Keratinocyte (primary cell): ENCODE results near the gene B4GALNT3. TPM values are rescaled to one million over a fixed set of nuclear protein-coding genes. Genes with fewer than 3 reads are reported as not detected.

ENCODE experiments used
- DNase-seq: peaks from one replicate; pipeline ENCODE4 v3.0.0-alpha.2; 2011; ENCODE audit warnings: low read depth, missing footprints, low spot score
- FAIRE-seq: peaks from 2 replicates; lab custom pipeline; 2011; peaks lifted over from hg19 to GRCh38; lab: Jason Lieb, UNC
- H2AFZ ChIP-seq: 2 replicates; pipeline ENCODE4 v1.6.0; 2012; ENCODE audit warnings: low read length, control low read depth, inconsistent platforms; ENCODE audit not compliant: control insufficient read depth
- H3K27ac ChIP-seq: 2 replicates; pipeline ENCODE4 v1.5.1; 2011; ENCODE audit warnings: low read length; ENCODE audit not compliant: control insufficient read depth, insufficient read depth
- H3K27me3 ChIP-seq: 3 replicates; pipeline ENCODE4 v1.6.0; 2011; ENCODE audit warnings: low read length; ENCODE audit not compliant: control insufficient read depth, insufficient read depth; ENCODE audit errors: extremely low read depth
- H3K36me3 ChIP-seq, 2 experiments: 2 replicates in 1 of 2; 3 replicates in 1 of 2; pipeline ENCODE4 v1.5.1; 2011; ENCODE audit warnings: low read length in 2 of 2, mild to moderate bottlenecking in 1 of 2; ENCODE audit not compliant: control insufficient read depth in 2 of 2, insufficient read depth in 2 of 2; ENCODE audit errors: extremely low read depth in 1 of 2
- H3K4me1 ChIP-seq: 3 replicates; pipeline ENCODE4 v1.5.1; 2011; ENCODE audit warnings: low read length; ENCODE audit not compliant: control insufficient read depth, insufficient read depth; ENCODE audit errors: extremely low read depth
- H3K4me2 ChIP-seq: 3 replicates; pipeline ENCODE4 v1.6.0; 2011; ENCODE audit warnings: low read depth, low read length; ENCODE audit not compliant: control insufficient read depth, insufficient read depth; ENCODE audit errors: extremely low read depth
- H3K4me3 ChIP-seq, 3 experiments: fragments of 200-600 bp in 1 of 3; sonication (generic) in 1 of 3; 2 replicates in 2 of 3; 3 replicates in 1 of 3; pipeline ENCODE4 v1.5.1; 2011 to 2016; ENCODE audit warnings: low read length in 3 of 3, mild to moderate bottlenecking in 3 of 3, control low read depth in 2 of 3, inconsistent platforms in 1 of 3, low read depth in 1 of 3, mixed read lengths in 1 of 3, mixed run types in 1 of 3, moderate library complexity in 1 of 3; ENCODE audit not compliant: control insufficient read depth in 2 of 3, insufficient read depth in 2 of 3; ENCODE audit errors: extremely low read depth in 1 of 3
- H3K79me2 ChIP-seq: 2 replicates; pipeline ENCODE4 v1.6.0; 2012; ENCODE audit warnings: low read length; ENCODE audit not compliant: control insufficient read depth, insufficient read depth
- H3K9ac ChIP-seq: 3 replicates; pipeline ENCODE4 v1.6.0; 2011; ENCODE audit warnings: low read length; ENCODE audit not compliant: control insufficient read depth, insufficient read depth; ENCODE audit errors: extremely low read depth
- H3K9me1 ChIP-seq: 3 replicates; pipeline ENCODE4 v1.6.0; 2011; ENCODE audit warnings: low read length; ENCODE audit not compliant: control insufficient read depth, insufficient read depth; ENCODE audit errors: extremely low read depth
- H3K9me3 ChIP-seq: 2 replicates; pipeline ENCODE4 v1.5.1; 2012; ENCODE audit warnings: low read depth, low read length; ENCODE audit not compliant: control insufficient read depth
- H4K20me1 ChIP-seq: 3 replicates; pipeline ENCODE4 v1.6.0; 2011; ENCODE audit warnings: low read length; ENCODE audit not compliant: control insufficient read depth, insufficient read depth; ENCODE audit errors: extremely low read depth
- EZH2 ChIP-seq: IDR thresholded peaks from one replicate; pipeline ENCODE4 v1.6.1; 2012; ENCODE audit warnings: inconsistent platforms, mild to moderate bottlenecking, low read length, moderate library complexity
- dilution Hi-C: fragments of 300-500 bp; cut with MboI; formaldehyde crosslinking; loops from one replicate; pipeline ENCODE4 v1.7.0; 2020; ENCODE audit warnings: low sequenced_read_pairs; ENCODE audit not compliant: extremely low pct_ligation_motif_present
- polyA plus RNA-seq, 5 experiments: library from polyadenylated mRNA; depleted of rRNA in 3 of 5; stranded (reverse) in 3 of 5; stranded (forward) in 1 of 5; unstranded in 1 of 5; fragments of >200 nt; gene quantifications; 1 replicate in 1 of 5; 2 replicates in 3 of 5; 3 replicates in 1 of 5; pipeline versions ENCODE4 v1.2.1 to v1.2.3, GENCODE V29; 2011 to 2012; ENCODE audit warnings: missing spikeins in 2 of 5, low read depth in 1 of 5, low replicate concordance in 1 of 5
- TF ChIP-seq, protein P1 (sequence below), 3 experiments: IDR thresholded peaks in 1 of 3; conservative IDR thresholded peaks in 1 of 3; optimal IDR thresholded peaks in 1 of 3; 2 replicates in 2 of 3; 3 replicates in 1 of 3; pipeline versions ENCODE3 to v1.5.1; 2011; ENCODE audit warnings: low read length in 3 of 3, mild to moderate bottlenecking in 3 of 3, moderate library complexity in 2 of 3, control low read depth in 1 of 3, inconsistent platforms in 1 of 3; ENCODE audit not compliant: insufficient read depth in 2 of 3; ENCODE audit errors: extremely low read depth in 1 of 3

B4GALNT3 gene
- polyA plus RNA-seq, 1 donor (not counting 4 experiments of a cell fraction or from before 2014, with no cell fraction given) = 7.5 TPM

DNA sequence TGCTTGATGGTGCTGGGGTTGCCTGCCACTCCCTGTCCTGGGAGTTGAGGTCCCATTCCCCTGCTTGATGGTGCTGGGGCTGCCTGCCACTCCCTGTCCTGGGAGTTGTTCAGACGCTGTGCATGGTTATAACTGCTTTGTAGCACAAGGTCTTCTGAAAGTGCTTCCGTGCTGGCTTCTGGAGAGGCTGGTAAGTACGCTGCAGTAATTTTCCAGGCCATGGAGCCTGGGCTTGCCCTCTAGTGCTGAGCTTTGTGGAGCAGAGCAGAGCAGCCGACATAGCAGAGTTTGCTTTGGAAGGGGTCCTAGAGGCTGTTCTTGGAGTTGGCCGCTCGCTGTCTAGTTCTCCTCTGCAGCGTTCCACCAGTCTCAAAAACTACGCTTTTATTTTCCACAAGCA, 6.3 kb downstream of the B4GALNT3 start:
- Histone ChIP-seq H3K79me2 (no peaks in the 10 kb centered on the region), H3K27me3 (no peaks in the 10 kb centered on the region), H3K27ac (no peak overlapping the region), H3K4me2 (no peak overlapping the region), H3K4me3 (no peak overlapping the region), H4K20me1 (no peaks in the 10 kb centered on the region), H3K9me3 (no peaks in the 10 kb centered on the region), H2AFZ (no peak overlapping the region), H3K4me1 (peaks cover 19% of the 10 kb centered on the region), H3K9me1 (no peaks in the 10 kb centered on the region), H3K9ac (no peak overlapping the region), H3K36me3 (peaks cover 0 to 2% of the 10 kb centered on the region in 2 experiments)
- FAIRE-seq (no peak), DNase-seq (no peak)
- dilution Hi-C loops = no loop called here
- TF ChIP-seq, protein P1, sequence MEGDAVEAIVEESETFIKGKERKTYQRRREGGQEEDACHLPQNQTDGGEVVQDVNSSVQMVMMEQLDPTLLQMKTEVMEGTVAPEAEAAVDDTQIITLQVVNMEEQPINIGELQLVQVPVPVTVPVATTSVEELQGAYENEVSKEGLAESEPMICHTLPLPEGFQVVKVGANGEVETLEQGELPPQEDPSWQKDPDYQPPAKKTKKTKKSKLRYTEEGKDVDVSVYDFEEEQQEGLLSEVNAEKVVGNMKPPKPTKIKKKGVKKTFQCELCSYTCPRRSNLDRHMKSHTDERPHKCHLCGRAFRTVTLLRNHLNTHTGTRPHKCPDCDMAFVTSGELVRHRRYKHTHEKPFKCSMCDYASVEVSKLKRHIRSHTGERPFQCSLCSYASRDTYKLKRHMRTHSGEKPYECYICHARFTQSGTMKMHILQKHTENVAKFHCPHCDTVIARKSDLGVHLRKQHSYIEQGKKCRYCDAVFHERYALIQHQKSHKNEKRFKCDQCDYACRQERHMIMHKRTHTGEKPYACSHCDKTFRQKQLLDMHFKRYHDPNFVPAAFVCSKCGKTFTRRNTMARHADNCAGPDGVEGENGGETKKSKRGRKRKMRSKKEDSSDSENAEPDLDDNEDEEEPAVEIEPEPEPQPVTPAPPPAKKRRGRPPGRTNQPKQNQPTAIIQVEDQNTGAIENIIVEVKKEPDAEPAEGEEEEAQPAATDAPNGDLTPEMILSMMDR (optimal IDR thresholded peaks at IDR 0.05 in 1 of 3, IDR thresholded peaks at IDR 0.05 in 1 of 3, conservative IDR thresholded peaks at IDR 0.05 in 1 of 3; ENCODE audit: extremely low read depth in 1 of 3, insufficient read depth in 2 of 3, low read length in 3 of 3) = no peak
- TF ChIP-seq EZH2 = no peak

DNA sequence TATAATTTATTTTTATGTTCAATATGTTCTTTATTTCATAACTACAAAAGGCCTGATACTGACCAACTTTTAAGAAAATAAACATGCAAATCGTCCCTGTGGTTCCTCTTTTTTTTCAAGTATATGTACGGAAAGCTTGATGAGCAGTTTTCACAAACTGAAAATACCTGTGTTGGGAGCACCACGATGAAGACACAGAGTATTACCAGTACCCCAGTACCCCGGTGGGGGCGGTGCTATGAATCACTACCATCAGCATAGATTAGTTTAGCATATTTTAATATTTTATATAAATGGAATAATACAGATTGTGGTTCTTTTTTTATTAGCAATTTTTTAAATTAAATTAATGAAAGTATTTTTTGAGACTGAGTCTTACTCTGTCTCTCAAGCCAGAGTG, 7.0 kb downstream of the B4GALNT3 start:
- peaks cover 15% of the 10 kb centered on the region for H3K4me1 ChIP-seq
- no peaks in the 10 kb centered on the region for H3K9me1 ChIP-seq
- no peak overlapping the region for H3K4me2 ChIP-seq
- no peaks in the 10 kb centered on the region for H4K20me1 ChIP-seq
- DNase-seq (no peak), FAIRE-seq (no peak)
- TF ChIP-seq, protein P1 (optimal IDR thresholded peaks at IDR 0.05 in 1 of 3, IDR thresholded peaks at IDR 0.05 in 1 of 3, conservative IDR thresholded peaks at IDR 0.05 in 1 of 3; ENCODE audit: extremely low read depth in 1 of 3, insufficient read depth in 2 of 3, low read length in 3 of 3) = no peak
- no peak for TF ChIP-seq EZH2
- no peak overlapping the region for H2AFZ ChIP-seq
- no peak overlapping the region for H3K27ac ChIP-seq
- no peaks in the 10 kb centered on the region for H3K79me2 ChIP-seq
- no peaks in the 10 kb centered on the region for H3K9me3 ChIP-seq
- dilution Hi-C loops = no loop called here
- no peaks in the 10 kb centered on the region for H3K27me3 ChIP-seq
- no peak overlapping the region for H3K9ac ChIP-seq
- no peak overlapping the region for H3K4me3 ChIP-seq
- H3K36me3 ChIP-seq = peaks cover 0 to under 1% of the 10 kb centered on the region in 2 experiments
